Suprapubic skin (tissue), 4 donors: ENCODE results near the gene NSMCE1. TPM values are rescaled to one million over a fixed set of nuclear protein-coding genes. Genes with fewer than 3 reads are reported as not detected.

Source experiments
- DNase-seq, 2 donors: peaks; one replicate each; pipeline ENCODE4 v3.0.0-alpha.2; 2019; ENCODE audit warnings: low spot score in 2 of 2
- H3K27ac ChIP-seq: fragments of 200-600 bp; sonication (generic); one replicate; pipeline ENCODE4 v1.5.1; 2019
- H3K27me3 ChIP-seq: fragments of 200-600 bp; sonication (generic); one replicate; pipeline ENCODE4 v1.5.1; 2019
- H3K36me3 ChIP-seq: fragments of 200-600 bp; sonication (generic); one replicate; pipeline ENCODE4 v1.5.1; 2019
- H3K4me1 ChIP-seq: fragments of 200-600 bp; sonication (generic); one replicate; pipeline ENCODE4 v1.5.1; 2019
- H3K4me3 ChIP-seq: fragments of 200-600 bp; sonication (generic); one replicate; pipeline ENCODE4 v1.5.1; 2019; ENCODE audit warnings: mild to moderate bottlenecking
- H3K9me3 ChIP-seq: fragments of 200-600 bp; sonication (generic); one replicate; pipeline ENCODE4 v1.5.1; 2019
- CTCF ChIP-seq, 2 donors: fragments of 200-600 bp in 1 of 2; fragments of 450-650 bp in 1 of 2; sonication (generic) in 1 of 2; IDR thresholded peaks; one replicate each; pipeline ENCODE4 v1.5.1; 2016 to 2019; ENCODE audit warnings: antibody characterized with exemption in 2 of 2, mild to moderate bottlenecking in 1 of 2, moderate library complexity in 1 of 2
- EP300 ChIP-seq: sonication (generic); formaldehyde crosslinking; IDR thresholded peaks from one replicate; pipeline ENCODE4 v1.6.1; 2017; ENCODE audit warnings: antibody characterized with exemption
- POLR2A ChIP-seq, 2 donors: fragments of 450-650 bp; IDR thresholded peaks; one replicate each; pipeline ENCODE4 v1.6.1; 2017; ENCODE audit warnings: antibody characterized with exemption in 2 of 2, mild to moderate bottlenecking in 2 of 2, moderate library complexity in 2 of 2
- POLR2AphosphoS5 ChIP-seq, 3 donors: sonication (generic); formaldehyde crosslinking; IDR thresholded peaks; one replicate each; pipeline ENCODE4 v1.6.1; 2017; ENCODE audit warnings: antibody characterized with exemption in 3 of 3
- WGBS: methylation state at CpG from one replicate; pipeline ENCODE4 v1.1.5; 2018; 5-methylcytosine and 5-hydroxymethylcytosine counted together
- total RNA-seq, 4 donors: library from RNA; depleted of rRNA; stranded (reverse); fragments of >200 nt; gene quantifications; one replicate each; pipeline ENCODE4 v1.1.0, GENCODE V29; 2016

The NSMCE1 gene
- total RNA-seq, 4 donors from 2014 or later: 23.0 to 32.2 (median 29.3) TPM

- H3K36me3 ChIP-seq: no peaks in the 10 kb centered on the region
- H3K27ac ChIP-seq: no peak overlapping the region
- peaks cover 5% of the 10 kb centered on the region for H3K4me1 ChIP-seq
- no peak for TF ChIP-seq CTCF (IDR thresholded peaks at IDR 0.05)
- H3K4me3 ChIP-seq: no peak overlapping the region
- H3K9me3 ChIP-seq: no peaks in the 10 kb centered on the region
- H3K27me3 ChIP-seq: no peaks in the 10 kb centered on the region
- peak in 1 of 2 donors; percentile 8 for DNase-seq
- 77% methylated on average over 3 of the region's 3 CpGs for WGBS
Measured at GRCh38 chr16:27302126-27302525, 33.6 kb upstream of the NSMCE1 start.

DNA sequence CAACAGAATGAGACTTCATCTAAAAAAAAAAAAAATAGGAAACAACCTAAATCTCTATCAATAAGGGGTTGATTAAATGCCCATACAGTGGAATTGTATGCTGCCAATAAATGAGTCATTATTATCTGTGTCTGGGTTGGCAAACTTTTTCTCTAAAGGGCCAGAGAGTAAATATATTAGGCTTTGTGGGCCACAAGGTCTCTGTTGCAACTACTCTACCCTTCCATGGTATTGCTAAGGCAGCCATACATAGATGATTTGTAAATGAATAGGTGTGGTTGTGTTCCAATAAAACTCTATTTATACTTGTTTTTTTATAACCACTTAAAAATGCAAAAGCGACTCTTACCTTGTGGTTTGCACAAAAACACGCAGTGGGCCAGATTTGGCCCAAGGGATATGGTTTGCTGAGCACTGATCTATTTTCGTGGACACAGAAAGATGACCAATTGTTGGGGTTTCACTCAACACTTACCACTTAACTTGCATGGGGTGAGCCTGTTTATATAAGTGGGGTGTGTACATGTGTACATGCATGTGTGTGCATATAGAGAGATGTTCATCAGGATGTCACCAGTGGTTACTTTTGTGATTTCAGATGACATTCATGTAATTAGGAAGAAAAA lies 32.8 kb upstream of the NSMCE1 start:
- Histone ChIP-seq H3K27me3 (no peaks in the 10 kb centered on the region), H3K4me1 (peaks cover 5% of the 10 kb centered on the region), H3K4me3 (no peak overlapping the region), H3K36me3 (no peaks in the 10 kb centered on the region), H3K27ac (no peak overlapping the region), H3K9me3 (no peaks in the 10 kb centered on the region)
- DNase-seq: no peak
- TF ChIP-seq POLR2AphosphoS5 (IDR thresholded peaks at IDR 0.05) (no peak), CTCF (IDR thresholded peaks at IDR 0.05) (no peak), EP300 (no peak), POLR2A (IDR thresholded peaks at IDR 0.05) (no peak)
- 91% methylated on average over 3 of the region's 3 CpGs for WGBS

DNA sequence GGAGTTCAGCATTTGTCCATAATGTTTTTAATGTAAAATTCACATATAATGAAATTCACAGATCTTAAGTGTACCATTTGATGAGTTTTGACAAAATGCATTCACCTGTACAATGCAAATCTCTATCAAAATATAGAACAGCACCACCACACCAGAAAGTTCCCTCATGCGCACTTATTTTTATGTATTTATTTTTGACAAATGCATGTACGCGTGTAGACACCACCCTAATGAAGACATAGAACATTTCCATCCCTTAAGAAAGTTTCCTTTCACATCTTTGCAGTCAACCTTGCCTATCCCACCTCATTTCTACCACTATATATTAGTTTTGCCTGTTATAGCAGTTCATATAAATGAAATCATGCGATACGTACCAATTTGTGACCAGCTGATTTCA lies 29.6 kb upstream of the NSMCE1 start:
- TF ChIP-seq POLR2AphosphoS5 (IDR thresholded peaks at IDR 0.05) (no peak), POLR2A (IDR thresholded peaks at IDR 0.05) (no peak), EP300 (no peak), CTCF (IDR thresholded peaks at IDR 0.05) (no peak)
- no peaks in the 10 kb centered on the region for H3K27me3 ChIP-seq
- no peak for DNase-seq
- H3K9me3 ChIP-seq: no peaks in the 10 kb centered on the region
- no peak overlapping the region for H3K4me3 ChIP-seq
- H3K27ac ChIP-seq: no peak overlapping the region
- H3K4me1 ChIP-seq: no peaks in the 10 kb centered on the region
- WGBS: 96% methylated on average over 5 of the region's 5 CpGs
- no peaks in the 10 kb centered on the region for H3K36me3 ChIP-seq

DNA sequence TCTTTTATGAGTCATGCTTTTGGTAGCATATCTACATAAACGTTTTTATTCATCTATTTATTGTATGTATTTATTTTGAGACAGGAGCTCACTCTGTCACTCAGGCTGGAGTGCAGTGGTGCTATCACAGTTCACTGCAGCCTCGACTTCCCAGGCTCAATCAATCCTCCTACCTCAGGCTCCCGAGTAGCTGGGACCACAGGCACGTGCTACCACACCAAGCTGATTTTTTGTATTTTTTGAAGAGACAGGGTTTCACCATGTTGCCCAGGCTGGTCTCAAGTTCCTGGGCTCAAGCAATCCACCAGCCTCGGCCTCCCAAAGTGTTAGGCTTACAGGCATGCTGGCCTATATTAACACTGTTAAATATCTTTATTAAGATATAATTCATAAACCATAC lies 24.8 kb upstream of the NSMCE1 start:
- Histone ChIP-seq H3K27ac (no peak overlapping the region), H3K4me3 (no peak overlapping the region), H3K4me1 (no peaks in the 10 kb centered on the region), H3K27me3 (no peaks in the 10 kb centered on the region), H3K36me3 (no peaks in the 10 kb centered on the region), H3K9me3 (no peaks in the 10 kb centered on the region)
- no peak for DNase-seq
- 65% methylated on average over 5 of the region's 5 CpGs for WGBS
- TF ChIP-seq POLR2A (IDR thresholded peaks at IDR 0.05) (no peak), CTCF (IDR thresholded peaks at IDR 0.05) (no peak), POLR2AphosphoS5 (IDR thresholded peaks at IDR 0.05) (no peak), EP300 (no peak)

- Histone ChIP-seq H3K4me1 (peaks cover 5% of the 10 kb centered on the region), H3K4me3 (no peak overlapping the region), H3K9me3 (no peaks in the 10 kb centered on the region), H3K27me3 (no peaks in the 10 kb centered on the region), H3K27ac (no peak overlapping the region), H3K36me3 (no peaks in the 10 kb centered on the region)
- TF ChIP-seq POLR2A (IDR thresholded peaks at IDR 0.05): no peak
- no peak for TF ChIP-seq EP300
- no peak for TF ChIP-seq CTCF (IDR thresholded peaks at IDR 0.05)
- TF ChIP-seq POLR2AphosphoS5 (IDR thresholded peaks at IDR 0.05): no peak
- WGBS: 79% methylated on average over 4 of the region's 4 CpGs
- no peak for DNase-seq
Measured at GRCh38 chr16:27291722-27292240, 23.2 kb upstream of the NSMCE1 start.
